NCI-H526 (cell line): Measurements from ENCODE around the gene ZDHHC14.
"Not testable (repeated sequence)": the region's sequence is repeated elsewhere in the genome, so short reads cannot be mapped to it uniquely, and the experiment has no call there.

Experiments used
- DNase-seq, 2 experiments: peaks; one replicate each; lab custom pipeline; 2025; lab: John Stamatoyannopoulos, UW

Gene ZDHHC14

GRCh38 chr6:157380779-157381561 lies at the start of gene ZDHHC14:
Gene ZDHHC14, plus strand, starts transcription at chr6:157381190.
- peak; percentile 67 to 92 for DNase-seq

DNA sequence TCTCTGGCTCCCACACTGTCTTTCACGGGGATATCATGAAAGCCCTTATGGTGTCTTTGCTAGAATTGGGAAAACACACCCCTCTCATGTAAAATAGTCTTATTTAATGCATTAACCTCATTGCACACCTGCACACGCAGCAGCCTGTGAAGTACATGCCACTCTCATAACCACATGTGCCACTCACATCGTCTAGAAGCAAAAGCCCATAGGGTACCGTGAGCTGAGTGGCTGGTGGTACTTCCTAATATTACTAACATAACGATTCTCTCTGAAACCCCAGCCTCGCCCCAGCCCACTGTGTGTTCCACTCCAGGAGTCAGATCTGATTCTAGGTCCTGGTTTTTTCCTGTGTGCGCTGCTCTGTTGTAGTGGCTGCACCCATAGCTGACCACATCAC lies 48.2 kb upstream of the ZDHHC14 start:
- DNase-seq: no peak

GRCh38 chr6:157333537-157333936 lies 47.5 kb upstream of the ZDHHC14 start:
- no peak for DNase-seq

- DNase-seq: no peak
Measured at GRCh38 chr6:157333956-157334355, 47.0 kb upstream of the ZDHHC14 start.

DNA sequence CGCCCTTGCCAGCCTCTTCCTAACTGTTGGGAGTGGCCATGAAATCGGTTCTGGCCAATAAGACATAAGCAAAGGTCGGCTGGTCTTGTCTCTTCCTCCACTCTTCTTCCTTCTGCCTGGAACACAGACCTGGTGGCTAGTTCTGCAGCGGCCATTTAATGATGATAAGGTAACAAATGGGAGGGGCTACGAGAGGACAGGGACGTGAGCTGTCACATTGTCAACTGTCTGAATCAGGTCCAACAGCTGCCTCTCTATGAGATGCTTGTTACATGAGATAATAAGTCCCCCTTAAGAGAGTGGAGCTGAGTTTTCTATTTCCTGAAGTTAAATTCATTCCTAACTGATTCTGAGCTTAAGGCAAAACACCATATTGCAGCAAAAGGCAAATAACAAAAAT lies 45.2 kb upstream of the ZDHHC14 start:
- no peak for DNase-seq

DNA sequence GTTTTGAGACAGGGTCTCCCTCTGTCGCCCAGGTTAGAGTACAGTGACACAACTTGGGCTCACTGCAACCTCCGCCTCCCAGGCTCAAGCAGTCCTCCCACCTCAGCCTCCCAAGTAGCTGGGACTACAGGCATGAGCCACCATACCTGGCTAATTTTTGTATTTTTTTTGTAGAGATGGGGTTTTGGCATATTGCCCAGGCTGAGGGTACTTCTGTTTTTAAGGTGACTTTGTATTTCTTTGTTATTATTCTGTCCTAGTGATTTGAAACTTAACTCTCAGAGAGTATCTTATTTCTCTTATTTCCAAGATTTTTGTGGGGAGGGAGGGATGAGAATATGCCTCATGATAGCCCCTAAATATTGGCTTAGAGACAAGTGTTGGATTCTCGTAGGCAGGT lies 43.7 kb upstream of the ZDHHC14 start:
- not testable (repeated sequence) for DNase-seq

DNA sequence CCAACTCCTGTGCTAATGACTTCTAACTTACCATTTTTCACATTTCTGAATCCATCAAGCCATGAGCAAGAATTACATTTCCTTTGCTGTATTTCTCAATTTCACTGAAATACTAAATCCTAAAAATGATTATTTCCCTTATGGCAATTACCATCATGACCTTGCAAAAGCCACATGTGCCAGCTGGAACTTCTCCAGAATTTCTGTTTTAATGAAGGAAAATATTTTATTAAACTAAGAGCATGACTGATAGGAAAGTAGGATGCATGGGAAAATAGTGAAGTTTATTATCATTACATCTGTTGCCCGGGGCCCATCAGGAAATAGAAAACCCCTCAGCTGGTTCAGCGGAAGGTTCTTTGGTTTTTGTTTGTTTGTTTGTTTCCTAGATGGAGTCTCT lies 43.2 kb upstream of the ZDHHC14 start:
- DNase-seq: no peak

DNA sequence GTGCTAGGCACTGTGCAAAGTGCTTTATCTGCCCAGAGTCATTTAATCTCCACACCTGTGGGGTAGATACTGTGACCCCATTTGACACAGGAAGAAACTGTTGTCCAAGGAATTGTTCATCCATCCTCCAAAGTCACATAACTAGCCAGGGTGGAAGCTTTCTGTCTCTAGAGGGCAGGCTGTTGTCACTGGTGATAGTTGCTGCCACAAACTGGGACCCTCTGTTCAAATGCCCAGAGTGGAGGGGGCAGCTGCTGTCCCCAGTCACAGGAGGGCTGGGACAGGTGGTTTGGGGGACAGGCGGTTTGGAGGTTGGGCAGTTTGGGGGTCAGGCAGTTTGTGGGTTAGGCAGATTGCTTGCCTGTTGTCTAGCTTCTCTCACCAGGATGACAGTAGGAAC lies 41.6 kb upstream of the ZDHHC14 start:
- DNase-seq: no peak

- DNase-seq: no peak
Measured at GRCh38 chr6:157343732-157344131, 37.3 kb upstream of the ZDHHC14 start.

DNA sequence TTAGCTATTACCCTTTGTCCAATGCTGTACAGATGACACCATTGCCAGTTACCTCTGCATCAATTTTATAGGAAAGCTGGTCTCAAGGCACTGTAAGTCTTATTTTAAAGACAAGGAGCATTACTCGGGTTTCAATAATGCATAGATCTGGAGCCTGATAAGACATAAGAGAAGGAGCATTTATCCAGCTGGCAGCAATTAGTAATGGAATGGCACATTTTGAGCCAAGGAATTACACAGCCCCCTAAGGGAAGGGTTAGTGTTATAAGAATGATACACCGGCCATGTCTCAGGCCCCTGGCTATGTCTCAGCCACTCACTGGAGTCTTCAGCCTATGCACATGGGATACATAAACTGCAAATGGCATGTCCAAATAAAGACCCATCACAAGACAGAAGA lies 34.6 kb upstream of the ZDHHC14 start:
- DNase-seq: no peak

DNA sequence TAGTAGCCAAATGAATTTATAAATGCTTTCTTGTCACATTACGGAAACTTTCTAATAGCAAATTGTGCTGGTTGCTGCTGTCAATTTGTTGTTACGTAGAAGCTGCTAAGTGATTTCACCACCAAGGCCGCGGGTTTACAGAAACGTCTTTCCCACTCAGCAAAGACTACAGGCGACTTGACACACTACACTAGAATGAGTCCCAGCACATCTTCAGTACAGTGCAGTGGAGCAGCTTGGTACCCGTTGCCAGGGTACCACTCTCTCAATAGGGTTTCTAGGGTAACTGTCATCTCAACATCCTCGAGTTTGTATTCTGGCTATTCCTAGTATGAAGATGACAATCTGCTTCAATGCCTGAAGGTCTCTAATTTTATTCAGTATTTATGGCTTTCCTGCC lies 22.7 kb upstream of the ZDHHC14 start:
- no peak for DNase-seq

DNA sequence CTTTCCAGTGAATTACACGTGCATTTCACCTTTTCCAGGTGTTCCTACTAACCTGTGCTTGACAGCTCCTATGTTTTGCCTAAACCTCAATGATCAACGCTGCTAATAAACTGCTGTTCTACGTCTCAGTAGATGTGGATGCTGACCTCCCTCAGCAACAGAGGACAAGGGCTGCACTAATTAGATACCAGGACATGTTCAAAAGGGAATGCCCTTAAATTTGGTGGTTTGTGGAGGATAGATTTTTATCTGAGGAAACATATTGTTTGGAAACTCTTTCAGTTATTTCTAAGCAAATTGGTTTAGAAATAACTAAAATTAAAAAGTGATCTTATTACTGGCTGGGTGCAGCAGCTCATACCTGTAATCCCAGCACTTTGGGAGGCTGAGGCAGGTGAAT lies 19.1 kb upstream of the ZDHHC14 start:
- no peak for DNase-seq

- no peak for DNase-seq
Measured at GRCh38 chr6:157364705-157365104, 16.3 kb upstream of the ZDHHC14 start.

- no peak for DNase-seq
Measured at GRCh38 chr6:157366648-157367047, 14.3 kb upstream of the ZDHHC14 start.

DNA sequence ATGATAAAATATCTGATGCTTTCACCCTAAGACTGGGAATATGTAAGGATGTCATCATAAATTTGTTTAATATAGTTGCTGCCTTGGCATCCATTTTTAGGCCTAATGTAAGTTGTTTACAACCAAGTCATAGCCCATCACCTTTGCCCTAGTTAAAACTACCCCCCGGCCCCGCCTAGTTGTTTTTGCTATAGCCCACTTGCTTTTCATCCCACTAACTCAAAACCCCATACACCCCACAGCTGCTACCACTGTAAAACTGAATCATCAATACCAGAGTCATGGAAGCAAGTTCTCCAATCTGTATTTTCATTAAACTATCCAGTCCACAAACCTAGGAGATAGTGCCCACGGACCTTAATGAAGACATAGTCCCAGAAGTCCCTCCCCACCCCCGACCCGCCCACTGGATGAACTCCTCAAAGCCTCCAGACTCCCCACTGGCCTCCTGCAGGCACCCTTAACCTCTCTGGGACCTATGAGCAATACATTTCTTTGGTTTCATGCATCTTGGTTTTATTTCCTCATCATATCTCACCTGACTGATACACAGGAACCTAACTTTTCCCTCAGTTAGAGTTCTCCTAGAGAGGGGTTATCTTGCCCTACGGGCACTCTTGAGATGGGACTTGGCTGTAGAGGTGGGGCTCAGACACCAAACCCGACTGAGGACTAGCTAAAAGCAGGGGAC lies 12.5 kb upstream of the ZDHHC14 start:
- DNase-seq: no peak

DNA sequence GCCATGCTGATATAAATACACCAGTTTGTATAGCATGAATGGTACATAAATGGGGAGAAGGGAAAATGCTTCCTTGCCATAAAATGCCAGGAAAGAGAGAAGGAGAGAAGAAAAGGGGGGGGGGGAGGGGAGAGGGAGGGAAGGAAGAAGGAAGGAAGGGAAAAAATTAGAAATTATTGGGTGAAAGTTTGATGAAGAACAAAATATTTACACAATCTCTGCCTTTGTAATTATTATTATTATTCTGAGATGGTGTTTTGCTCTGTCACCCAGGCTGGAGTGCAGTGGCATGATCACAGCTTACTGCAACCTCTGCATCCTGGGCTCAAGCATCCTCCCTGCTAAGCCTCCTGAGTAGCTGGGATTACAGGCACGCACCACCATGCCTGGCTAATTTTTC lies 10.2 kb upstream of the ZDHHC14 start:
- DNase-seq: no peak

DNA sequence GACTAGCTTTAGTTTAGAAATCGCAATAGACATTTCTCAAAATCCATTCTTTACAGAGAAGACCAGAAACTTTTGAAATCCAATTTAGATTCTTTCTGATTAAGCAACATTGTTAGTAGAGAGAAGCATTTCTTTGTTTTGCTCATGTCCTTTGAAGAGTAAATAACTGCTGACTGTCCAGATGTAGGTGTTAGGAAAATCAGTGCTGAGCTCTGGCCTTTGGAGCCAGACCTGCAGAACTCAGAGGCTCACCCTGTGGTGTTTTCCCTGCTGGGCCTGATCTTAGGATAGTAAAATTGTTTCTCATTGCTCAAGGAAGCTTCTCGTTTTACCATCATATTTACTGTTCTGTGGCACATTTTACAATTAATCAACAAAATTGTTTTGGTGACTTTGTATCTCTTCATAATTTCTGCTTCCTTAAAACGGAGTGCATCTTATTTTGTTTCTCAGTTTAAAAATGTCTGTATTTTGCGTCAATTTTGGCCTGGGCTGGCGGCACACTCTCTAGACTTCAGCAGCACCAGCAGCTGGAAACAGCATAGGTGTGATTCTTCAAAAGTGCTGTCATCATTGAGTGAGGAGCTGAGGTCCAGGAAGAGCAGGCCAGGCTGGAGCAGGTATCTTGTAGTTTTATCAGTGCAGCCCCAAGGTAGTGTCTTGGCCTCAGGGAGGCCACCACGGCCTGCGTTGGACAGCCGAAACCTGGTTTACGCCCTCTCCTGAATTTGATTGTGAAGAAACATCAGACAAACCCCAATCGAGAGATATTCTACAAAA lies 8.3 kb upstream of the ZDHHC14 start:
- no peak for DNase-seq

GRCh38 chr6:157374889-157375443 lies 6.0 kb upstream of the ZDHHC14 start:
- no peak for DNase-seq

DNA sequence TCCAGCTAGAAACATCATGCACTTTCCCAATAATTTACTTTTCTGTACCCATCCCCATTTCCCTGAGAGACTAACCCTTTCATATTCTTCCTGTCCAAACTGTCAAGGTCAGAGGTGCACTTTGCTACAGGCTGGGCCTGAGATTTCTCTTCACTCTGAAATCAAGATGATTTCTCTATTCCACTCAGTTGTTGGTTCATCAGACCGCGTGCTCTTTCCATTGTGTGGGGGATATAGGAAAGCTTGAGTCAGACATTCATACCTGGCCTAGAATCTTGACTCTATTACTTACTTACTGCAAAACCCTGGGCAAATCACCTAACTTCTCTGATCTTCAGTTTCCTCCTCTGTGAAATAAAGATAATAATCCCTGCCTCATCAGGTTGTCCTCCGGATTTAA lies 4.7 kb upstream of the ZDHHC14 start:
- DNase-seq: no peak

- DNase-seq: no peak
Measured at GRCh38 chr6:157376706-157377230, 4.2 kb upstream of the ZDHHC14 start.

GRCh38 chr6:157379656-157380457 lies 1.1 kb upstream of the ZDHHC14 start:
- DNase-seq: peak; percentile 93 to 97

- peak in 1 of 2 experiments; percentile 79 for DNase-seq
Measured at GRCh38 chr6:157380458-157380778, 572 bp upstream of the ZDHHC14 start.
